NCI-H345 treated with DMSO at 0.1 percent for 48 hours (cell line): ENCODE results near the gene ISCU.
"Not testable (repeated sequence)": the region's sequence is repeated elsewhere in the genome, so short reads cannot be mapped to it uniquely, and the experiment has no call there.

Source experiments
- DNase-seq: peaks from one replicate; lab custom pipeline; 2025; ENCODE audit not compliant: unreplicated experiment; lab: John Stamatoyannopoulos, UW

Gene ISCU

GRCh38 chr12:108542320-108542719 lies 20.1 kb upstream of the ISCU start:
- DNase-seq = no peak

- no peak for DNase-seq
Observed at GRCh38 chr12:108543652-108544051, 18.7 kb upstream of the ISCU start.

GRCh38 chr12:108547686-108548085 lies 14.7 kb upstream of the ISCU start:
- DNase-seq = no peak

- no peak for DNase-seq
Observed at GRCh38 chr12:108548954-108549521, 13.4 kb upstream of the ISCU start.

- DNase-seq = no peak
Observed at GRCh38 chr12:108551535-108551934, 10.9 kb upstream of the ISCU start.

- no peak for DNase-seq
Observed at GRCh38 chr12:108553799-108554198, 8.6 kb upstream of the ISCU start.

- DNase-seq = not testable (repeated sequence)
Observed at GRCh38 chr12:108555383-108555782, 7.0 kb upstream of the ISCU start.

- DNase-seq = no peak
Observed at GRCh38 chr12:108559007-108559655, 3.3 kb upstream of the ISCU start.

- no peak for DNase-seq
Observed at GRCh38 chr12:108559748-108560147, 2.6 kb upstream of the ISCU start.

GRCh38 chr12:108560321-108560721 lies 2.1 kb upstream of the ISCU start:
- DNase-seq = no peak

GRCh38 chr12:108560752-108561719 lies 1.4 kb upstream of the ISCU start, which contains the start of gene SART3:
Gene SART3 (minus strand): TSS chr12:108561173. CDS start chr12:108561154, 19 bp downstream.
- DNase-seq = peak; percentile 94

GRCh38 chr12:108561852-108562347 lies 496 bp upstream of the ISCU start:
- DNase-seq = no peak

- peak; percentile 75 for DNase-seq
Observed at GRCh38 chr12:108563136-108563803, 874 bp downstream of the ISCU start.

- no peak for DNase-seq
Observed at GRCh38 chr12:108563804-108564151, 1.4 kb downstream of the ISCU start.

GRCh38 chr12:108564724-108565123 lies 2.3 kb downstream of the ISCU start:
- no peak for DNase-seq

GRCh38 chr12:108565146-108565545 lies 2.8 kb downstream of the ISCU start:
- no peak for DNase-seq

- DNase-seq = peak; percentile 88
Observed at GRCh38 chr12:108565976-108566375, 3.6 kb downstream of the ISCU start.

GRCh38 chr12:108566452-108566851 lies 4.1 kb downstream of the ISCU start:
- no peak for DNase-seq

- DNase-seq = no peak
Observed at GRCh38 chr12:108567406-108568337, 5.3 kb downstream of the ISCU start.
